ENCODE measurements around the gene IGFBPL1. TPM values are rescaled to one million over a fixed set of nuclear protein-coding genes. Genes with fewer than 3 reads are reported as not detected.

Gene IGFBPL1
- total RNA-seq, 3 donors from 2014 or later = 0.38 to 0.63 TPM; not detected in 1

- intact Hi-C loops (cut with DNase I, micrococcal nuclease) = loop anchor here in 1 of 2 donors (5.0 kb wide), 1 partner anchor 448 kb away; no protein-coding TSS in a partner anchor
- Histone ChIP-seq H3K4me3 (no peak overlapping the region), H3K4me1 (ENCODE audit: low read depth) (no peaks in the 10 kb centered on the region), H3K9me3 (no peaks in the 10 kb centered on the region), H3K36me3 (ENCODE audit: low read depth) (no peaks in the 10 kb centered on the region)
- TF ChIP-seq CTCF (IDR thresholded peaks at IDR 0.05) = no peak
- DNase-seq = no peak
- no peak for ATAC-seq
Observed at GRCh38 chr9:38359689-38360385, 64.4 kb downstream of the IGFBPL1 start.

GRCh38 chr9:38359297-38359653, 65.0 kb downstream of the IGFBPL1 start:
- Histone ChIP-seq H3K36me3 (ENCODE audit: low read depth) (no peaks in the 10 kb centered on the region), H3K4me1 (ENCODE audit: low read depth) (no peaks in the 10 kb centered on the region), H3K9me3 (no peaks in the 10 kb centered on the region), H3K4me3 (no peak overlapping the region)
- TF ChIP-seq CTCF (IDR thresholded peaks at IDR 0.05) = no peak
- ATAC-seq (no peak), DNase-seq (no peak)
- intact Hi-C loops (cut with DNase I, micrococcal nuclease) = no loop called here

GRCh38 chr9:38358390-38359296, 65.6 kb downstream of the IGFBPL1 start:
- H3K4me1 ChIP-seq (ENCODE audit: low read depth) = no peaks in the 10 kb centered on the region
- no peaks in the 10 kb centered on the region for H3K36me3 ChIP-seq (ENCODE audit: low read depth)
- intact Hi-C loops (cut with DNase I, micrococcal nuclease) = no loop called here
- ATAC-seq (no peak), DNase-seq (no peak)
- no peaks in the 10 kb centered on the region for H3K9me3 ChIP-seq
- H3K4me3 ChIP-seq = no peak overlapping the region
- no peak for TF ChIP-seq CTCF (IDR thresholded peaks at IDR 0.05)

GRCh38 chr9:38357350-38358114, 66.7 kb downstream of the IGFBPL1 start:
- no peak for ATAC-seq
- Histone ChIP-seq H3K36me3 (ENCODE audit: low read depth) (no peaks in the 10 kb centered on the region), H3K4me3 (no peak overlapping the region), H3K9me3 (no peaks in the 10 kb centered on the region), H3K4me1 (ENCODE audit: low read depth) (no peaks in the 10 kb centered on the region)
- intact Hi-C loops (cut with DNase I, micrococcal nuclease) = no loop called here
- TF ChIP-seq CTCF (IDR thresholded peaks at IDR 0.05) = no peak
- DNase-seq = no peak

- TF ChIP-seq CTCF (IDR thresholded peaks at IDR 0.05) = no peak
- Histone ChIP-seq H3K9me3 (no peaks in the 10 kb centered on the region), H3K36me3 (ENCODE audit: low read depth) (no peaks in the 10 kb centered on the region), H3K4me1 (ENCODE audit: low read depth) (no peaks in the 10 kb centered on the region), H3K4me3 (no peak overlapping the region)
- intact Hi-C loops (cut with DNase I, micrococcal nuclease) = no loop called here
- DNase-seq = no peak
- no peak for ATAC-seq
Observed at GRCh38 chr9:38356851-38357250, 67.4 kb downstream of the IGFBPL1 start.

Other genes with a start within 250 kb of the IGFBPL1 start
- 10 to 100 TPM; 39.5 to 58.1 (median 52.5) TPM for gene ALDH1B1, start 31.8 kb downstream of the IGFBPL1 start, total RNA-seq
- gene ANKRD18A, start 196.1 kb upstream of the IGFBPL1 start, total RNA-seq = 10 to 100 TPM in 2 of 3 donors, 1 to 10 TPM in 1; 5.9 to 19.2 (median 15.9) TPM